GM19455 (cell line): ENCODE data around the gene CDCP1.
"Not testable (repeated sequence)": the region's sequence is repeated elsewhere in the genome, so short reads cannot be mapped to it uniquely, and the experiment has no call there.

Source experiments
- ATAC-seq: cut with Tn5 transposase; IDR thresholded peaks from one replicate; pipeline ENCODE4 v1.9.1; 2021; ENCODE audit not compliant: unreplicated experiment

CDCP1 gene

GRCh38 chr3:45088543-45089358 lies 57.4 kb downstream of the CDCP1 start:
- no peak for ATAC-seq

- ATAC-seq = no peak
Measured at GRCh38 chr3:45087155-45087554, 59.0 kb downstream of the CDCP1 start.

DNA sequence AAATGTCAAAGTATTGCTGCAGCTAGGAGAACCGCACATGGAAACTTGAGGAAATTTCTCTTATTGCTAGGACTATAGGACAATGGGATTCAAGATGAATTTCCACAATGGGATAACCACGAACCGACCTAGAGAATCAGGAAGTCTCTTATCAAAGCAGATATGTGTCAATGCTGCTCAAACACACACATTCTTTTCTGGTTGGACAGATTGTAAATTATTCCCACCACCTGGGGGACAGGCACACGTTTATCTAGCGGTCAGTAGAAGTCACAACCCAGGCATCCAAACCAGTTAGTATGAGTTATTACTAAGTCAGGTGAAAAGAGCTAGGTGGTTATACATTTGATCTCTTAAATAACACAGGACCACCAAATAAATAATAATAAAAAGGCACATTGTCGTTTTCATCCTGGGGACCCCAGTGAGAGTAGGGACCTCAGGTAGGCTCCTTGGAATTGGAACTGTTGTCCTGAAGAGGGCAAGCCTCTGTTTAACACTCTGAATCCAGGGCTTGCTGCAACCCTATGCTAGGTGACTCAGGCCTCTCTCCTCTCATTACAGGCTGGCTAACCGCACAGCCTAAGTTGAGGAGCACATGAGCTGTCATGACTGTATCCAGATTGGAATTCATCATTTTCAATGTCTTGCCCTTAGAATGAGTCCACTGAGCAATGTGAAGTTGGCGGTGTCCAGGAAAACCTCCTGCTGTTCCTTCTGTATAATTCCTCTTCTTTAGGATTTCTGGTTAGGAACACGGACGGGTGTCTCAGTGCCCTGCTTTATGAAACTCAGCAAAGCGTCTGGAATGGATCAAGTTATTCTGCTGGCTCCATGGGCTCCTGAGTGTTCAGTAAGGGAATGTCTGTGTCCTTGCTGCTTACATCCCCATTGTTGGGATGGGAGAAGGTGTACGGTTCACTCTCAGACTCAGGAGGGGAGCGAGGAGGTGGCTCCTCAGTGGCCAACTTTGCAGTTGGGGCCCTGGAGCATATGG lies 61.1 kb downstream of the CDCP1 start:
- no peak for ATAC-seq

DNA sequence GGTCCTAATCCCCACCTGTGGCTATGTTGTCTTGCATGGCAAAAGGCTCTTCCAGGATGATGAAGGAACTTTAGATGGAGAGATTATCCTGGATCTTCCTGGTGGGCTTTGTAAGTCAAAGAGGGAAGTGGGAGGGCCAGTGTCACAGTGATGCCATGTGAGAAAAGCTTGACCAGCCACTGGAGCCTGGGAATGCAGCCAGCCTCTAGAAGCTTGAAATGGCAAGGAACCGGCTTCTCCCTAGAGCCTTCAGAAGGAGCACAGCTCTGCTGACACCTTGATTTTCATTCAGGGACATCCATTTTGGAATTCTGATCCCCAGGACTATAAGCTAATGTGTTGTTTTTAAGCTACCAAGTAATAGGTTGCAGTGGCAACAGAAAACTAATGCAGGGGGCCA lies 61.8 kb downstream of the CDCP1 start:
- no peak for ATAC-seq

DNA sequence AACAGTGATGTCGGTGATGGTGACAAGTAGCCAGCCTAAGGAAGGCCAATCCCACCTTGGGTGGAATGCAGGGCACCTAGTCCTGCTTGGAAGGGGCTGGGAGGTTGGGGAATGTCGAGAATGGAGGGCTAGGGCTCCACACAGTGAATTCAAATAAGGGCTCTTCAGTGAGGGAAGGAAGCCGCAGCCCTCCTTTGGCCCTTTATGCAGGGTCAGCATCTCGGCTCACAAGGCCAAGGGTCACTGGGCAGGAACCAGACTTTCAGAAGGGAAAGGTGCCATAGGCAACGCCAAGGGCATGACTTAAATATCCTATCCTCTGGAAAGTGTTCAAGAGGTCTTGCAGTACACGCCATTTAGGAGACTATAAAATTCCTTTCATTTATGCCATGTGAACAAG lies 63.2 kb downstream of the CDCP1 start:
- ATAC-seq = no peak

GRCh38 chr3:45082142-45082538 lies 64.0 kb downstream of the CDCP1 start:
- ATAC-seq = no peak

GRCh38 chr3:45081506-45082141 lies 64.6 kb downstream of the CDCP1 start:
- no peak for ATAC-seq

DNA sequence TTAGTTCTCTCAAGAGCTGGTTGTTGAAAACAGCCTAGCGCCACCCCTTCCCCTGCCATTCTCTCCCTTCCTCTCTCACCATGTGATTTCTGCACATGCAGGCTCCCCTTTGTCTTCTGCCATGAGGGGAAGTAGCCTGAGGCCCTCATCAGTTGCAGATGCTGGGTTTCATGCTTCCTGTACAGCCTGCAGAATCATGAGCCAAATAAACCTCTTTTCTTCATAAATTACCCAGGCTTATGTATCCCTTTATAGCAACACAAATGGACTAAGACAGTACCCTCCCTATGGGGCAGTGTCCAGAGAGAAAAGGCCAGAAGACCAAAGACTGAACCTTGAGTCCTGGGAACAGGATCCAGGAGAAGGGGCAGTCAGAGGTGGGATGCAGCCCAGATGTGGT lies 65.4 kb downstream of the CDCP1 start:
- no peak for ATAC-seq

GRCh38 chr3:45079715-45080114 lies 66.5 kb downstream of the CDCP1 start:
- ATAC-seq = no peak

DNA sequence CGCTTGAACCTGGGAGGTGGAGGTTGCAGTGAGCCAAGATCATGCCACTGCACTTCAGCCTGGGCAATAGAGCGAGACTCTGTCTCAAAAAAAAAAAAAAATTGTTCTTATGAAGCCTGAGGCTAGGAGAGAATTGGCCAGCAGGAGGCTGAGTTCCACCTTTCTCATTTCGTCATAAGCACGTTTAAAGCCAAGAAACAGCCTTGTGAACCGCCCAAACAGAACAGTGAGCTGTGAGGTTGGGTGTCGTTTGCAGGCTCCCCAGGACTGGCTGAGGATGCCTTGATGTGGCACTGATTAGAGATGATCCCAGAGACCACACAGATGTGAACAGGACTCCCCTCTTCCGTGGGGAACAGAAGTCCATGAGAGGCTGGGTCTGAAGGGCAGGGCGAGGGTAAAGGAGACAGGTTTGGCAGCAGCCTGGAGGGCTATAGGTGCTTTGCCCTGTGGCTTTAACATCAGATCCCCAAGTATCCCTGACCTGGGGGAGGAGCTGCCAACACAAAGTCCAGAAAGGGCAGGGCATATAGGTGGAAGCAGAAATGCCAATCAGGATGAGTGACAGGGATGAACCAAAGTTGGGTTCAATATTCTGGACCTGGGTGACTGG lies 67.2 kb downstream of the CDCP1 start:
- ATAC-seq = no peak

GRCh38 chr3:45078256-45078655 lies 67.9 kb downstream of the CDCP1 start:
- not testable (repeated sequence) for ATAC-seq

DNA sequence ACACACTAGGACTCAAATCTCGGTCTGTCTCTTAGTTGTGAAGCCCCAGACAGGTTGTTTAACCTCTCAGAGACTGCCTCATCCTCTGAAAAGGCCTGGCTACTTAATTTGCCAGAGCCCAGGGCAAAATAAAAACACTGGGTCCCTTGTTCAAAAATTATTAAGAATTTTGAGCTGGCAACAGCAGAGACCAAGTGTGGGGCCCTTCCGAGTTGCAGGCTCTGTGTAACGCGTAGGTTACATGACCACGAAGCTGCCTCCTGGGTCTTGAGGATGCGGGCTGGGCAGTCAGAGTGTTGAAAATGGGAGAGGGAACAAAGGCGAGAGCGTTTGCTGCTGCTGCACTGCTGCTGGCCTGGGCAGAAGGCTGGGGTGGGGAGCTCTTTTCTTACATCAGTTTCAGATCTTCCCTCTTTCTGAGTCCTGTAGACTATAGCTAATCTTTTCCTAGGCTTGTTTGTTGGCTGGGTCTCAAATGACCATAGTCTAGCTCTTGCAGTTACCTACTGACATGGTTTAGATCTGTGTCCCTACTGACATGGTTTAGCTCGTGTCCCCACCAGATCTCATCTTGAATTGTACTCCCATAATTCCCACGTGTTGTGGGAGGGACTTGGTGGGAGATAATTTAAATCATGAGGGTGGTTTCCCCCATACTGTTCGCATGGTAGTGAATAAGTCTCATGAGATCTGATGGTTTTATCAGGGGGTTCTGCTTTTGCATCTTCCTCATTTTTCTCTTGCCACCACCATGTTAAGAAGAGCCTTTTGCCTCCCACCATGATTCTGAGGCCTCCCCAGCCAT lies 70.2 kb downstream of the CDCP1 start:
- ATAC-seq = no peak

GRCh38 chr3:45071075-45071474 lies 75.1 kb downstream of the CDCP1 start:
- ATAC-seq = no peak

DNA sequence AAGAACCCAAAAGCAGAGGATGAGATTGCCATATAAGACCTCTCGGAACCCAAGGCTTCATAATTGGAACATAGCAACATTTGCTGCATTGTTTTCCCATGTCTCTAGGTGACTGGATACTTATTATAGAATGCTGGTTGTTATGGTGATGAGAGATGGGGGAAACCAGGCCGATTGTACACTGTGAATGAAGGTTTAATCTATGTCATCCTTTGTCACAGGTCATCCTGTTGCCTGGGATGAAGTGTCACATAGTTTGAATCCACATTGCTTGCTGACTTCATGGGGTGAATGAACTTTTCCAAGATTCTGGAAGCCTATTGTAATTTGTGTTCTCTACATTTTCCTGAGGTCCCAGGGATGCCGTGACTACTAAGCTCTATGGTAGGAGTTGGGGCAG lies 78.2 kb downstream of the CDCP1 start:
- ATAC-seq = no peak

DNA sequence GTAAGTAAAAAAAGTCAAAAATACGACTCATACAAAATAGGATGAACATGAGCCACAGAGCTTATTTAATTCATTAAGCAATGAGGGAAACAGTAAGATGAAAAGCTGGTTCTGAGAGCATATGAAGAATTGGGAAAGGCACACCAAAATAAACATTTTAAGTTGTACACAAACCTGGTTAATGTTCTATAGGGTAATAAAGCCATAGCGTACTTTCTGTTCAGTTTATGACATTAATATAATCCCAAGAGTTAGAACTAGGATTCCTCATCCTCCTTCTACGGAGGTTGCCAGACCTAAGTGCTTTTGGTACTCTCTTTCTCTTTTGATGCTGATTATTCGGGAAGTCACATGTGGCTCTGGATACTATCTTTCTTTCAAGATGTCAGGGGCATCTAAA lies 78.7 kb downstream of the CDCP1 start:
- ATAC-seq = no peak

GRCh38 chr3:45066109-45066801 lies 79.9 kb downstream of the CDCP1 start:
- ATAC-seq = no peak

GRCh38 chr3:45065373-45065720 lies 80.8 kb downstream of the CDCP1 start:
- no peak for ATAC-seq

- no peak for ATAC-seq
Measured at GRCh38 chr3:45064512-45065372, 81.4 kb downstream of the CDCP1 start.

- ATAC-seq = no peak
Measured at GRCh38 chr3:45062697-45063070, 83.5 kb downstream of the CDCP1 start.
